HepG2 (cell line): Measurements from ENCODE around the gene PLRG1.

Experiments
- HNF1A ChIP-seq, 2 experiments: sonication (generic) in 1 of 2; formaldehyde crosslinking in 1 of 2; IDR thresholded peaks; 2 replicates each; pipeline versions ENCODE4 v1.4.0 to v1.6.1; 2016 to 2020; ENCODE audit warnings: borderline replicate concordance in 1 of 2, low read depth in 1 of 2, mild to moderate bottlenecking in 1 of 2, missing genetic modification reagents in 1 of 2
- NFIC ChIP-seq: IDR thresholded peaks from 2 replicates; pipeline ENCODE4 v1.6.1; 2012; ENCODE audit warnings: mild to moderate bottlenecking, low read length, inconsistent platforms
- ZSCAN29 ChIP-seq: sonication (generic); formaldehyde crosslinking; conservative IDR thresholded peaks from 2 replicates; pipeline ENCODE4 v1.4.0; 2020; ENCODE audit warnings: mild to moderate bottlenecking, missing genetic modification reagents

GRCh38 chr4:154560824-154561231, 10.6 kb upstream of the PLRG1 start:
- TF ChIP-seq NFIC (no peak; the same call in 1 of the 2 replicates), ZSCAN29 (no peak), HNF1A (IDR thresholded peaks at IDR 0.05; ENCODE audit: low read depth) (peak; percentile 64; the same call in 1 of the 2 replicates), HNF1A (CRISPR knock-in tag; IDR thresholded peaks at IDR 0.05; ENCODE audit: borderline replicate concordance) (no peak)
